Measurements from ENCODE around the gene SORBS2.

SORBS2 gene

DNA sequence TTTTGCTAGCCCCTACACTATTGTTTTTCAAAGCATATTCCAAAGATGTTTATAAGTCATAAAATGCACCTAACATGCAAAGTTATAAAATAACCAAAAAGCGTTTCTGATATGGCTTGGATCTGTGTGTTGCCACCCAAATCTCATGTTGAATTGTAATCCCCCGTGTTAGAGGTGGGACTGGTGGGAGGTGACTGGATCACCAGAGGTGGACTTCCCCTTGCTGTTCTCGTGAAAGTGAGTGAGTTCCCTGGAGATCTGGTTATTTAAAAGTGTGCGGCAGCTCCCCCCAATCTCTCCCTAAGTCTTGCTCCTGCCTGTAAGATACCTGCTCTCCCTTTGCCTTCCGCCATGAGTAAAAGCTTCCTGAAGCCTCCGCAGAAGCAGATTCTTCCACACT is 22.8 kb upstream of the SORBS2 start:
- TF ChIP-seq, protein P1, sequence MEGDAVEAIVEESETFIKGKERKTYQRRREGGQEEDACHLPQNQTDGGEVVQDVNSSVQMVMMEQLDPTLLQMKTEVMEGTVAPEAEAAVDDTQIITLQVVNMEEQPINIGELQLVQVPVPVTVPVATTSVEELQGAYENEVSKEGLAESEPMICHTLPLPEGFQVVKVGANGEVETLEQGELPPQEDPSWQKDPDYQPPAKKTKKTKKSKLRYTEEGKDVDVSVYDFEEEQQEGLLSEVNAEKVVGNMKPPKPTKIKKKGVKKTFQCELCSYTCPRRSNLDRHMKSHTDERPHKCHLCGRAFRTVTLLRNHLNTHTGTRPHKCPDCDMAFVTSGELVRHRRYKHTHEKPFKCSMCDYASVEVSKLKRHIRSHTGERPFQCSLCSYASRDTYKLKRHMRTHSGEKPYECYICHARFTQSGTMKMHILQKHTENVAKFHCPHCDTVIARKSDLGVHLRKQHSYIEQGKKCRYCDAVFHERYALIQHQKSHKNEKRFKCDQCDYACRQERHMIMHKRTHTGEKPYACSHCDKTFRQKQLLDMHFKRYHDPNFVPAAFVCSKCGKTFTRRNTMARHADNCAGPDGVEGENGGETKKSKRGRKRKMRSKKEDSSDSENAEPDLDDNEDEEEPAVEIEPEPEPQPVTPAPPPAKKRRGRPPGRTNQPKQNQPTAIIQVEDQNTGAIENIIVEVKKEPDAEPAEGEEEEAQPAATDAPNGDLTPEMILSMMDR (IDR thresholded peaks at IDR 0.05; ENCODE audit: extremely low read depth, missing control alignments) = no peak
- no peak for DNase-seq (ENCODE audit: low spot score)

DNA sequence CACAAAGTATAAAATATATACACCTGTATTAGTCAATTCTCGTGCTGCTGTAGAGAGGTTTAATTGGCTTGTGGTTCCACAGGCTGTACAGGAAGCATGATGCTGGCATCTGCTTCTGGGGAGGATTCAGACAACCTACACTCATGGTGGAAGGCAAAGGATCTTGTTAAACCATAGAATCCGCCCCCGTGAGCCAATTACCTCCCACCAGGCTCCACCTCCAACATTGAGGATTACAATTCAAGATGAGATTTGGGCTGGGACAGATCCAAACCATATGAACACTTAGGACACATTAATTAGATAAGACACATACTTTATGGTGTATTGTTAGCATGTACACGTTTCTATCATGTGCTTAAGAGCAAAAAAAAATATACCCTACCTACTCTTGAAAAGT is 22.1 kb upstream of the SORBS2 start:
- TF ChIP-seq, protein P1 (IDR thresholded peaks at IDR 0.05; ENCODE audit: extremely low read depth, missing control alignments) = no peak
- no peak for DNase-seq (ENCODE audit: low spot score)

DNA sequence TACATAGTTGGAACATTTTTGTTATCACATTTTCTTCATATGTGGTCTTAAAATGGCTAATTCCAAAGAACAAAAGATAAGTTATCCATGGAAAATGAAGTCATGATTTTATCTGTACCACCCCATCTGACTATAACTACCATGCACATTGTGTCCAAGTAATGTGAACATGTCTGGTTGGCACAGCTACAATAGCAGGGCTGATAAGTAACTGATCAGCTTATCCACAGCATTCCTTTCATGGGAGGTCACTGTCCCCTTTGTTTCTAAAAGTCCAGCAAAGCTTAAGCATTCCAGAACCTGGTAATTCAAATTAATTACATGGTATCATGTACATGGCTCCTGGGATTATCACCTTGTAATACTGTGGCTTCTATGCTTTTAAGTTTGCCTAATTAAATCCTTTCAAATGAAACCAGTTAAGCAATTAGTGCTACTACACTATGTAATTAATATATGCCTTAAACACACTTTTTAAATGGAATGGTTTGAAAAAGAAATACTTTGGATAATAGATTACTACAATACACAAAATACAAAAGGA is 21.1 kb upstream of the SORBS2 start:
- TF ChIP-seq, protein P1 (IDR thresholded peaks at IDR 0.05; ENCODE audit: extremely low read depth, missing control alignments) = no peak
- DNase-seq (ENCODE audit: low spot score) = no peak

DNA sequence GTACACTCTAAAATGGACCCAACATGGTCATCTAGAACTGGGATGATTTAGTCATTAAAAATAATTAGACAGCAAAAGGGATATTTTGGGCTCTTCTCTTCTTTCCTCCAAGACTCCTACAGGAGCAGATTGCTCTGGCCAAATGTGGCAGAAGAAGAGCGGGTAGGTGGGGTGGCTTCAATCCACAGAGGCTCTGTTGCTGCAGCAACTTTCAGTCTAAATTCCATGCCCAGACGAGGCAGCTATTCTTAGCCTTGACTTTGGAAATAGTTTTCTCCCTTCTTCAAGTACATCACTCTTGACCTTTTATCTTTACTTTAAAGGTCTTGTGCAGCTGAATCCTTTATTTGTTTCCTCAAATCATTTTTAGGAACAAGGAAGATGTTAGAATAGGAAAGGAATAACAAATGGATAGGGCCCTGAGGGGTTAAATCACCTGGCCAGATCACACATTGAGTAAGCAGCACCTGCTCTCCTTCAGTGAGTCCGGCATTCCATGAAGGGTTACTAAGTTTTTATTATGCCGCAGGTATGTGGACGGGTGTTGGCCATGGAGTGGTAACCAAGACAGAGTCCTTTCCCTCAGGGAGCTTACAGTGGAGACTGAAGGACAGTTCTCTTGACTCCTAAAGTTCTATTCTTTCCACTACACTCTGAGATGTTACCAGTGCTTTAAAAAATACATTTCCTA is 19.3 kb upstream of the SORBS2 start:
- no peak for DNase-seq (ENCODE audit: low spot score)
- TF ChIP-seq, protein P1 (IDR thresholded peaks at IDR 0.05; ENCODE audit: extremely low read depth, missing control alignments) = no peak

DNA sequence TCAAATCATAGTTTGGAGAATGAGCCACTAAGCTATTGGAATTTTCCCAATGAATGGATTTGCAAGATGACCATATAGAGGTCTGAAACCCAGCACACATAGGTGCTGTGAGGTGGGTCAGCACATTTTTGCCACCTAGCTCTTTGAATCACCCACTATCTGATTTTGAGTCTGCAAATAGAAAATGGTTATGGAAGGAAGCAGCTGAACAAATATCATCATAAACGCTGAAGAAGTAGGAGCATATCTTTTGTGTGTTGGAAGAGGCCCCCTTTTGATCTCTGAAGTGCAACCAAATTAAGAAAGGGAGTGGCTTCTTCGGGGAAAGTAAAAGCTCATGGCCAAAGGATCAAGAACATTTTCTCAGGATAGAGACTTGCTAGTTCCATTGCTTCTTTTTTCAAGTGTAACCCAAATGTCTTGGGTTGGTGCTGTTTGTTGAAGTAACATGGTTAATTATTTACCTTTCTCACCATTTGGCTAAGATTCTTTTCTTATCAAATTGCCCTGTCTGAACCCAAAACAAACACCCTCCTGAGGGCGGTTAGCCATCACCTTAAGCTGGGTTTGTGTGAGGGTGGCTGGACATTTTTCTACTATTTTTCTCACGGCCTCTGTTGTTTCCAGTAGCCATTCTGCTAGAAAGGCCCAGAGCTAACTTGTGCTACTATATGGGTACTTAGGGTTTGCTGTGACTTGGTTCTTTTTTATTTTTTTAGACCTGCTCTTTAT is 18.4 kb upstream of the SORBS2 start:
- TF ChIP-seq, protein P1 (IDR thresholded peaks at IDR 0.05; ENCODE audit: extremely low read depth, missing control alignments) = no peak
- DNase-seq (ENCODE audit: low spot score) = no peak

DNA sequence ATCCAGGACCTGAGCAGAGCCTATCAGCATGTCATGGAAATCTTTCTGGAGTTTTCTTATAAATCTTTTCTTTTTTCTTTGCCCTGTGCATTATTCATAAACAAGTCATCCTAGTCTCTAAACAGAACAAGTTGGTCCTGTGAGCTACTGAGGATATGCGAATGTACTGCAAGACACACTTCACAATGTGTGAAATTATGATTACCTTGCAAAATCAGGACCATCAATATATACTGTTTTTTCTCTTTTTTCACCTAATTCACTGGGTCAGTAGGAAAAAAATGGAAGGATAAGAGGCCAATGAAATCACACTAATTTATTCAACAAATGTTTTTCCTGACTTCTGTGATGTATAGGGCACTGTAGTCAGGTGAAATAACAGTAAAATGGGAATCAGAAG is 14.4 kb upstream of the SORBS2 start:
- TF ChIP-seq, protein P1 (IDR thresholded peaks at IDR 0.05; ENCODE audit: extremely low read depth, missing control alignments) = no peak
- no peak for DNase-seq (ENCODE audit: low spot score)

DNA sequence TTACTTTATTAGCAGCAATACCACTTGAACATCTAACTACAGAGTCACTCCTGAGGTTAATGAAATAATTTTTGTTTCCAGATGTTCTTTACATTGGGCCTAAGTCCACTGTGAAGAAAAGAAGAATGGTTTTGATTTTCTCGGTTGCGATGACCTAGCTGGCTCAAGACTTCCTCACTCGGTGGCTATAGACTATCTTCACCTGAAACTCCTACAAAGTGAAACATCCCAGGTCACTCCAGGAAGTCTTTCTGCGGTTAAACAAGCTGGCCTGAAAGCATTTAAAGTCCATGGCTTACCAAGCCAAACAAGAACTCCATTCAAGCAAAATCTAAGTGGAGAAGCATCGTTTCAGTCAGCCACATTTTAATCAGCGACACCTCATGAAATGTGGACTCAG is 13.7 kb upstream of the SORBS2 start:
- DNase-seq (ENCODE audit: low spot score) = no peak
- TF ChIP-seq, protein P1 (IDR thresholded peaks at IDR 0.05; ENCODE audit: extremely low read depth, missing control alignments) = no peak
